GM20000 (cell line): ENCODE measurements around the gene IGBP1.

Experiments used
- DNase-seq: peaks from one replicate; pipeline ENCODE4 v3.0.0; 2012; ENCODE audit warnings: low spot score
- TF ChIP-seq, protein P1 (sequence below): IDR thresholded peaks from 2 replicates; pipeline ENCODE4 v1.5.1; 2012; ENCODE audit warnings: mild to moderate bottlenecking, control low read depth; ENCODE audit errors: extremely low read depth, missing control alignments

Gene IGBP1

DNA sequence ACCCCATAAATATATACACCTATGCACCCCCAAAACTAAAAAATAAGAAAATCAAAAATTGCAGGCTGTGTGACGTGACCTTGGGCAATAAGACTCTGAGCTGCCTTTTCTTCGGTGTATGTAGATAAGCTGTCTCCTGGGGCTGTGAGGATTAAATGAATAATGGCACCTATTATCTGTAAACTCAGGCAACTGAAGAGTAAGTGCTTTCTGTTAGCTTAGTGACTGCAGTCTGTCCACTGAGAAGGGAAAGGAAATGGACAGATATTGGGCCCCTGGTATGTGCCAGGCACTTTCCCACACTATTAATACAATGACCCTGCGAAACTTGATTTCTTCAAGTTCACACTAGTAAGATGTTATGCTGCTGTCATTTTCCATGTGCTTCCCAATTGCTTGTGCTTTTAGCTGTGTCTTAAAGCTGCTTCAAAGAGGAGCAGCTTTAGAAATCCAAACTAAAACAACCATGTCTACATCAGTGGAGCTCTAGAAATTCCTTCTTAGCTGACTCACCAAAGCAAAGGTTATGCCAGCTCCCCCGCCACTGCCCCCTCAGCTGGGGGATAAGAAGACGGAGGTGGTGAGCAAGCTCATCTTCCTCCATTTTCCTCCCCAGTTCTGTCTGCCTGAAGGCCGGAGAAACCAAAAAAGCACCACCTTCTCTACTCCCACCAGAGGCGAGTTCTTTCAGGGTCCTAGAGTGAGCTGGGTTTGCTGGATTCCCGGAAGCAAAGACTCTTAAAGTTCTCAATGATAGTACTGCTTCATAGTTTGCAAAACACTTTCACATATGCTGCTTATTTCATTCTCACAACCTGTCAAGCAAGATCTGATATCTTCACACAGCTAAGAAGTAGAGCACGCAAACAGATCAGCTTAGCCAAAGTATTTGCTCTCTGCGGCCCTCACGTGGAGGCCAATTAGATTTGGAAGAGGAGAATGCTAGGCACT lies 35.3 kb downstream of the IGBP1 start:
- no peak for DNase-seq
- TF ChIP-seq, protein P1, sequence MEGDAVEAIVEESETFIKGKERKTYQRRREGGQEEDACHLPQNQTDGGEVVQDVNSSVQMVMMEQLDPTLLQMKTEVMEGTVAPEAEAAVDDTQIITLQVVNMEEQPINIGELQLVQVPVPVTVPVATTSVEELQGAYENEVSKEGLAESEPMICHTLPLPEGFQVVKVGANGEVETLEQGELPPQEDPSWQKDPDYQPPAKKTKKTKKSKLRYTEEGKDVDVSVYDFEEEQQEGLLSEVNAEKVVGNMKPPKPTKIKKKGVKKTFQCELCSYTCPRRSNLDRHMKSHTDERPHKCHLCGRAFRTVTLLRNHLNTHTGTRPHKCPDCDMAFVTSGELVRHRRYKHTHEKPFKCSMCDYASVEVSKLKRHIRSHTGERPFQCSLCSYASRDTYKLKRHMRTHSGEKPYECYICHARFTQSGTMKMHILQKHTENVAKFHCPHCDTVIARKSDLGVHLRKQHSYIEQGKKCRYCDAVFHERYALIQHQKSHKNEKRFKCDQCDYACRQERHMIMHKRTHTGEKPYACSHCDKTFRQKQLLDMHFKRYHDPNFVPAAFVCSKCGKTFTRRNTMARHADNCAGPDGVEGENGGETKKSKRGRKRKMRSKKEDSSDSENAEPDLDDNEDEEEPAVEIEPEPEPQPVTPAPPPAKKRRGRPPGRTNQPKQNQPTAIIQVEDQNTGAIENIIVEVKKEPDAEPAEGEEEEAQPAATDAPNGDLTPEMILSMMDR, result no peak

DNA sequence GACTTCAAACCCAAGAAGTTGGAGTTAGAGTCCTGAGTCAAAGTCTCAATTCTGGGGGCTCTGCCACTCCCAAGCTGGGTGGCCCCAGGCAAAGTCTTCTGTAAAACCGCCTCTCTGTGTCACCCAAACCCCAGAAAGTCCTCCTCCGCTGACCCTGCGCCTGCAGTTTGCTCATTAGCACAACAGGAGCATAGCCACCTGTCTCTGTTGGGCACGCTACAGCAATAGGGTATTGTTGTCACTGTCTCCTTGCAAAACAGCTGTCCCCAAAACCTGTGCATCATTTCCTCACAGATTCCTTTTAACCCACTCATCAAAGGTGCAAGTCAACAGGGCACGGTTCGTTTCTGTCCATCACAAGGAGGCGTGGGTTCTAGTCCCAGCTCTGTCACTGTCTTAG lies 36.0 kb downstream of the IGBP1 start:
- TF ChIP-seq, protein P1, result no peak
- DNase-seq, result no peak

DNA sequence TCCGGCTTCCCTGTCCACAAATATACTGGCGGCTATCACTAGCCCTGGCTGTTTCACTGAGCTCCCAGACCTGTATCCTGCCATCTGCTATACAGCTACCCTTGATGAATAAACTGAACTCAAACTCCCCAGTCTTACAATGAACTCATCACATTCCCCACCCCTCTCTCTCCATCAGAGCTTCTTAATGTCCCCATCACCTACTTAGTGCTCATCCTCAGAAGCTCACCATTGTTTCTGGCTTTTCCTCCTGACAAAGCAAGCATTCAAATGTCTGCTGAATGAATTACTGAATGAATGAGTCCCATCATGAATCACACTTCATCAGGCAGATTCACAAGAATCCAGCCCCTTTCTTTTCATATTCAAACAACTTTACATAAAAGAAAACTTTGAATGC lies 38.4 kb downstream of the IGBP1 start:
- TF ChIP-seq, protein P1, result no peak
- DNase-seq, result no peak

DNA sequence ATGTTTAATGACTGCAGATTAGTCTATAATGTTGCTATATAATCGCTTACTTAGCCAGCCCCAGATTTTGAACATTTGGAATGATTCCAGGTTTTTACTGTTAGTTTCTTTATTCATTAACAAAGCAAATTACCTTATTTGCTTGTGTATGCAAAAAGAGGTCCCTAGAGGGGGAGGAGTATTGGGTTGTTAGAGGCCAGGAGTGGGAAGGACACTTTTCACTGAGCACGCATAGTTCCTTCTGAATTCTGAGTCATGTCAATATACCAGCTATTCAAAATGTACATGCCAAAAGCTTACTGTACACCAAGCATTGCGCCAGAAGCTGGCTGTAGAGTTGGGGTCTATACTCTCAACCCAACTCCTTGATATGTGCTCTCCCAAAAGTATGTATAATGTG lies 39.0 kb downstream of the IGBP1 start:
- TF ChIP-seq, protein P1, result no peak
- DNase-seq, result no peak

DNA sequence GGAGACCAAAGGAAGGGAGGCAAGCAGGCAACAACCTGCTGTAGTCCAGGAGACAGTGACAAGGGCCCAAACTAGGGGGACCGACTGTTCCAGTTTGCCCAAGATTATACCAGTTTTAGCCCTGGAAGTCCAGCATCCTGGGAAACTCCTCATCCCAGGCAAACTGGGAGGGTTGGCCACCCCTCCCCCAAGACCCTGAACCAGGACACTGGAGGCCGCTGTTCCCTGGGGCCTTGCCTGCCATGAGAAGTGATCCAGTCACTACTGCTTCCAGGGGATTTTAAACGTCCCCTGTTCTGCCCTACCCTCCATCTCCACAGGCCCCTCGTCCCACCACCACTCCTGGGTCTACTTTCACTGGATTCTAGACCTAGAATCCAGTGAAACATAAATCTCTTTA lies 39.7 kb downstream of the IGBP1 start:
- no peak for DNase-seq
- TF ChIP-seq, protein P1, result no peak

DNA sequence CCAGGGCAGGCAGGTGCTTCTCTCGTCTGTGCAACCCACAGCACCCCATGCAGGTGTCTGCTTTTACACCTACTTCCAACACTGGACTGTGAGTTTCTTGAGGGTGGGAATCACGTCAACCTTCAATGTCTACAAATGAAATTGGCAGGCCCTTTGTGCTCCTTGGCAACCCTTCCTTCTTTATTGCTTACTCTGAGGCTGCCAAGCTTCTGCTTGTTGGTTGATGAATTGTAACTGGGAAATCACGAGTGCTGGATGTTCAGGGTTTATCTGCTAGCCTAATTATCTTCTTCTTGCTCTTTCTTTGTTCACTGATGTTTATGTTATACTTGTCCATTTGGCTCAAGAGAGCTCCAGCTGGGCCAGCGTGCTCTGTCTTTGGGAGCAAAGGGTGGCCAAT lies 41.5 kb downstream of the IGBP1 start:
- DNase-seq, result no peak
- TF ChIP-seq, protein P1, result no peak

DNA sequence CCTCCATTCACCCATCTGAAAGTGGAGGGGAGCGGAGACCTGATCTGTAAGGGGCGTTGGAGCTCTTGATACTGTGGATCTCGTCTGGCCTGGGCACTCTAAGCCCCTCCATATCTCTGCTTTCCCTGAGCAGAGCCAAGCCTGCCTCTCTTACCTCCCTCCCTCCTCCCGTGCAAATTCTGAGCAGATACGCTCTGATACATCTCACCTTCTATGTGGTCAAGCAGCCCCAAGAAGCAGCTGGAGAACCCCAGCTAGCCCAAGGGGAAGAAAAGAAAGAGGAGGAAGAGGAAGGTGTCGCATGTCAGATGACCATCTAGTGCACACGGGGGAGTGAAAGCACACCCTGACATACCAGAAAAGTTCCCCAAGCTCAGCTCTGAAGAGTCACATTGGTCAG lies 42.1 kb downstream of the IGBP1 start:
- no peak for DNase-seq
- TF ChIP-seq, protein P1, result no peak
